Measurements from ENCODE around the gene CLIC4. TPM values are rescaled to one million over a fixed set of nuclear protein-coding genes. Genes with fewer than 3 reads are reported as not detected.
"Not testable (repeated sequence)": the region's sequence is repeated elsewhere in the genome, so short reads cannot be mapped to it uniquely, and the experiment has no call there.

CLIC4 gene
- total and polyA plus RNA-seq, 9 of the 15 experiments (the other 6 are each of a cell fraction or from before 2014, with no cell fraction given), result 16.0 to 67.5 (median 38.4) TPM

- POLR2A ChIA-PET, result interaction anchor here (1.2 to 6.3 kb wide), 3 partner anchors 8 to 17 kb away, joined by 3 to 44 read pairs (median 12); partner anchors contain the start of gene CLIC4
- H3K4me2 ChIP-seq (ENCODE audit: insufficient read depth, low read length); H3K36me3 ChIP-seq (ENCODE audit: control insufficient read depth, insufficient read depth, low read length); DNase-seq (ENCODE audit: extremely low read depth in 1 of 4, low spot score in 3 of 4); H3K9me3 ChIP-seq (replicated peaks; ENCODE audit: control insufficient read depth, insufficient read depth, low read depth, low read length); H2AFZ ChIP-seq (ENCODE audit: low read depth, low read length); FAIRE-seq; ATAC-seq; in situ Hi-C loops (cut with MboI); H4K20me1 ChIP-seq (replicated peaks; ENCODE audit: control insufficient read depth, insufficient read depth, low read length); H3K27me3 ChIP-seq (ENCODE audit: control insufficient read depth in 2 of 2, insufficient read depth in 2 of 2, low read length in 2 of 2); BruUV-seq (replicated peaks); H3K4me3 ChIP-seq; H3K9me1 ChIP-seq (ENCODE audit: control insufficient read depth, insufficient read depth, low read length); intact Hi-C loops (cut with micrococcal nuclease); H3K27ac ChIP-seq (ENCODE audit: extremely low read depth, low read depth, low read length); H3K9ac ChIP-seq (ENCODE audit: insufficient read depth in 1 of 2, low read depth in 2 of 2, low read length in 2 of 2); H3K79me2 ChIP-seq (ENCODE audit: control insufficient read depth, insufficient read depth, low read length); TF ChIP-seq CEBPG (tag; conservative IDR thresholded peaks at IDR 0.05 in 1 of 2, IDR thresholded peaks at IDR 0.05 in 1 of 2): not testable (repeated sequence)
- H3K4me1 ChIP-seq (replicated peaks in 1 of 2; ENCODE audit: control insufficient read depth in 2 of 2, insufficient read depth in 2 of 2, low read length in 2 of 2), result peaks cover 17 to 18% of the 10 kb centered on the region in 2 experiments
- TF ChIP-seq ZNF384 (IDR thresholded peaks at IDR 0.05; ENCODE audit: low read depth, low read length) (peak; percentile 50; the same call in 1 of the 2 replicates), CEBPG (CRISPR knock-in tag; IDR thresholded peaks at IDR 0.05) (peak; percentile 20; the same call in 1 of the 2 replicates)
- CTCF ChIA-PET (ENCODE audit: low intra/inter-chr PET ratio), result interaction anchor here (0.6 kb wide), 1 partner anchor 886 kb away, joined by 3 read pairs; no protein-coding TSS in a partner anchor
- WGBS (ENCODE audit: insufficient coverage, low coverage, missing lambda C conversion rate), result 81% methylated on average over 6 of the region's 7 CpGs
These were observed 11.9 kb upstream of the CLIC4 start for GRCh38 chr1:24733342-24733741.

GRCh38 chr1:24735156-24735508, 10.1 kb upstream of the CLIC4 start:
- Histone ChIP-seq H3K4me2 (ENCODE audit: insufficient read depth, low read length) (peak overlapping the region; percentile 73), H3K9me3 (replicated peaks; ENCODE audit: control insufficient read depth, insufficient read depth, low read depth, low read length) (no peaks in the 10 kb centered on the region), H3K4me3 (no peak overlapping the region), H2AFZ (ENCODE audit: low read depth, low read length) (peak overlapping the region; percentile 96), H3K36me3 (ENCODE audit: control insufficient read depth, insufficient read depth, low read length) (no peaks in the 10 kb centered on the region), H3K9ac (ENCODE audit: insufficient read depth in 1 of 2, low read depth in 2 of 2, low read length in 2 of 2) (peak overlapping the region; percentile 24 to 72; a peak in 3 of 4 replicates), H3K27ac (ENCODE audit: extremely low read depth, low read depth, low read length) (peak overlapping the region; percentile 67), H3K27me3 (ENCODE audit: control insufficient read depth in 2 of 2, insufficient read depth in 2 of 2, low read length in 2 of 2) (no peaks in the 10 kb centered on the region), H3K9me1 (ENCODE audit: control insufficient read depth, insufficient read depth, low read length) (no peaks in the 10 kb centered on the region), H3K79me2 (ENCODE audit: control insufficient read depth, insufficient read depth, low read length) (no peaks in the 10 kb centered on the region), H3K4me1 (replicated peaks in 1 of 2; ENCODE audit: control insufficient read depth in 2 of 2, insufficient read depth in 2 of 2, low read length in 2 of 2) (peaks cover 17 to 18% of the 10 kb centered on the region in 2 experiments), H4K20me1 (replicated peaks; ENCODE audit: control insufficient read depth, insufficient read depth, low read length) (no peaks in the 10 kb centered on the region)
- ATAC-seq (no peak; the same call in 2 of the 3 replicates), FAIRE-seq (no peak), DNase-seq (ENCODE audit: extremely low read depth in 1 of 4, low spot score in 3 of 4) (no peak)
- 63% methylated on average over 5 of the region's 5 CpGs for WGBS (ENCODE audit: insufficient coverage, low coverage, missing lambda C conversion rate)
- in situ Hi-C loops (cut with MboI), result no loop called here
- TF ChIP-seq RBBP5 (IDR thresholded peaks at IDR 0.05; ENCODE audit: borderline replicate concordance, insufficient read depth, low read length, poor library complexity, severe bottlenecking) (peak; percentile 16), FIP1L1 (IDR thresholded peaks at IDR 0.05; ENCODE audit: low read depth, low read length, poor library complexity, severe bottlenecking) (no peak), ZNF592 (IDR thresholded peaks at IDR 0.05) (0 out of 2 replicates have a peak, but pooled peaks have one; percentile 14)
- no TSS peak for BruUV-seq (replicated peaks)
- intact Hi-C loops (cut with micrococcal nuclease), result no loop called here
- ChIA-PET CTCF (ENCODE audit: low intra/inter-chr PET ratio) (no interaction called here), POLR2A (interaction anchor here (0.6 to 6.3 kb wide), 2 partner anchors 10 to 892 kb away, joined by 3 to 44 read pairs; partner anchors contain the start of gene CLIC4)

Measured in K562 (cell line).